ENCODE measurements around the gene TLCD2.
A peak's percentile ranks its signal among the peaks of the same experiment; 100 is the strongest.
"Not testable (repeated sequence)": the region's sequence is repeated elsewhere in the genome, so short reads cannot be mapped to it uniquely, and the experiment has no call there.

Gene TLCD2

GRCh38 chr17:1709971-1710806 is at the start of gene TLCD2:
TLCD2 (minus strand) TSS chr17:1710377; CDS start chr17:1710242, 135 bp downstream.
- DNase-seq (ENCODE audit: low read depth in 2 of 2): no peak

- no peak for DNase-seq (ENCODE audit: low read depth in 2 of 2)
Measured at GRCh38 chr17:1759529-1759928, 49.4 kb upstream of the TLCD2 start.

- DNase-seq (ENCODE audit: low read depth in 2 of 2): no peak
Measured at GRCh38 chr17:1758807-1759206, 48.6 kb upstream of the TLCD2 start.

GRCh38 chr17:1755827-1756262 is 45.7 kb upstream of the TLCD2 start:
- no peak for DNase-seq (ENCODE audit: low read depth in 2 of 2)

GRCh38 chr17:1755252-1755826 is 45.2 kb upstream of the TLCD2 start:
- DNase-seq (ENCODE audit: low read depth in 2 of 2): no peak

GRCh38 chr17:1754430-1755112 is 44.4 kb upstream of the TLCD2 start:
- no peak for DNase-seq (ENCODE audit: low read depth in 2 of 2)

- DNase-seq (ENCODE audit: low read depth in 2 of 2): no peak
Measured at GRCh38 chr17:1753767-1754429, 43.7 kb upstream of the TLCD2 start.

- no peak for DNase-seq (ENCODE audit: low read depth in 2 of 2)
Measured at GRCh38 chr17:1752425-1753262, 42.5 kb upstream of the TLCD2 start.

GRCh38 chr17:1750628-1751027 is 40.5 kb upstream of the TLCD2 start:
- no peak for DNase-seq (ENCODE audit: low read depth in 2 of 2)

GRCh38 chr17:1746975-1747543 is 36.9 kb upstream of the TLCD2 start:
- DNase-seq (ENCODE audit: low read depth in 2 of 2): no peak

- no peak for DNase-seq (ENCODE audit: low read depth in 2 of 2)
Measured at GRCh38 chr17:1745513-1746020, 35.4 kb upstream of the TLCD2 start.

GRCh38 chr17:1744551-1745512 is 34.7 kb upstream of the TLCD2 start:
- DNase-seq (ENCODE audit: low read depth in 2 of 2): no peak

- DNase-seq (ENCODE audit: low read depth in 2 of 2): no peak
Measured at GRCh38 chr17:1743088-1743439, 32.9 kb upstream of the TLCD2 start.

GRCh38 chr17:1742371-1743087 is 32.4 kb upstream of the TLCD2 start, which contains the start of gene SERPINF2:
SERPINF2 (plus strand) TSS chr17:1742871; CDS start chr17:1744996, 2,125 bp downstream.
- DNase-seq (ENCODE audit: low read depth in 2 of 2): no peak

- not testable (repeated sequence) for DNase-seq (ENCODE audit: low read depth in 2 of 2)
Measured at GRCh38 chr17:1741899-1742298, 31.7 kb upstream of the TLCD2 start.

GRCh38 chr17:1737531-1738291 is 27.5 kb upstream of the TLCD2 start:
- DNase-seq (ENCODE audit: low read depth in 2 of 2): no peak

GRCh38 chr17:1736348-1737281 is 26.4 kb upstream of the TLCD2 start:
- peak; percentile 45 to 53 for DNase-seq (ENCODE audit: low read depth in 2 of 2)

All from stimulated activated CD4-positive, alpha-beta T cell treated with anti-CD3 and anti-CD28 coated beads, Interleukin-15, amount 100 ng/mL, for 48 hours (primary cell).